IgD-negative memory B cell (primary cell): ENCODE measurements around the gene ACER2. TPM values are rescaled to one million over a fixed set of nuclear protein-coding genes. Genes with fewer than 3 reads are reported as not detected.
"Not testable (repeated sequence)": the region's sequence is repeated elsewhere in the genome, so short reads cannot be mapped to it uniquely, and the experiment has no call there.

Experiments used
- H3K27ac Mint-ChIP-seq, 3 donors: one replicate each; pipeline ENCODE4 v1.8.0; 2020 to 2022; ENCODE audit warnings: mild to moderate bottlenecking in 3 of 3, mixed read lengths in 3 of 3, moderate library complexity in 1 of 3
- H3K27me3 Mint-ChIP-seq: one replicate; pipeline ENCODE4 v1.8.0; 2021; ENCODE audit warnings: mixed read lengths
- H3K36me3 Mint-ChIP-seq: one replicate; pipeline ENCODE4 v1.8.0; 2020; ENCODE audit warnings: mild to moderate bottlenecking, mixed read lengths
- H3K4me1 Mint-ChIP-seq, 3 donors: one replicate each; pipeline ENCODE4 v1.8.0; 2020 to 2022; ENCODE audit warnings: mixed read lengths in 3 of 3, mild to moderate bottlenecking in 1 of 3
- H3K4me3 Mint-ChIP-seq, 4 donors: one replicate each; pipeline ENCODE4 v1.8.0; 2020 to 2022; ENCODE audit warnings: mild to moderate bottlenecking in 4 of 4, mixed read lengths in 4 of 4, moderate library complexity in 3 of 4
- H3K9me3 Mint-ChIP-seq, 3 donors: one replicate each; pipeline ENCODE4 v1.8.0; 2020 to 2021; ENCODE audit warnings: mixed read lengths in 3 of 3, mild to moderate bottlenecking in 1 of 3
- polyA plus RNA-seq: library from polyadenylated mRNA; unstranded; fragments of 300-500 nt; fragmentation: Illumina TruSeq; gene quantifications from one replicate; pipeline ENCODE4 v1.2.3, GENCODE V29; 2021

The ACER2 gene
- polyA plus RNA-seq, result 0.85 TPM

DNA sequence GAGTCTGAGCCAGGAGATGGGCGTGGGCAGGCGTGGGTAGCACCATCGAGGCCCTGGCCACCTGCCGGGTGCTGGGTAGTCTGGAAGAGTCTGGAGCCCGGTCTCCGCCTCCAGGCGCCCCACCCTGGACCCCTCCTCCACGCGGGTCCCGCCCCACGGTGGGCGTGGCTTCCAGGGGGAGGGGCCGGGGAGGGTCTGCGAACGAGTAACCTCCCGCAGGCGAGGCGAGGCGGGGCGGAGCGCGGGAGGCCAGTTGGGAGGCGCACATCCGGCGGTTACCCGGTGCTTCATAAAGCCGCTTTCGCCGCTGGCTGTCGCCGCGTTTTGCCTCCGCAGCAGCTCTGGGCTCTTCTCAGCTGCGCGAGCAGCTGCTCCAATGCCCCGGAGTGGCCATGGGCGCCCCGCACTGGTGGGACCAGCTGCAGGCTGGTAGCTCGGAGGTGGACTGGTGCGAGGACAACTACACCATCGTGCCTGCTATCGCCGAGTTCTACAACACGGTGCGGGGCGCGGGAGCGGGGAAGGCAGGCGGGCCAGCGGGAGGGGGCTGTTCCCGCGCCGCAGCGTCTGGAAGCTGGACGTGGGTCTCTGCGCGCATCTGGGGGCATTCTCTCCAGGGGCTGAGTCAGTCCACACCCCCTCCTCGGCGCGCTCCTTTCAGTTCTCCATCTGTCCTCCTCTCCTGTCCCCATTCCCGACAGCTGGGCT lies at the start of gene ACER2:
Gene ACER2, plus strand, starts transcription at position 317 of the 708 bp plus-strand sequence. Its CDS starts 76 bp downstream, at position 393.
- peaks cover 8 to 12% (median 10%) of the 10 kb centered on the region in 3 donors for H3K4me1 Mint-ChIP-seq
- no peaks in the 10 kb centered on the region for H3K27me3 Mint-ChIP-seq
- H3K36me3 Mint-ChIP-seq, result peaks cover 3% of the 10 kb centered on the region
- H3K27ac Mint-ChIP-seq, result peak within 1 kb of the TSS; percentile 7 to 69 (median 16)
- no peaks in the 10 kb centered on the region for H3K9me3 Mint-ChIP-seq
- H3K4me3 Mint-ChIP-seq, result peak within 1 kb of the TSS; percentile 86 to 97 (median 94)

DNA sequence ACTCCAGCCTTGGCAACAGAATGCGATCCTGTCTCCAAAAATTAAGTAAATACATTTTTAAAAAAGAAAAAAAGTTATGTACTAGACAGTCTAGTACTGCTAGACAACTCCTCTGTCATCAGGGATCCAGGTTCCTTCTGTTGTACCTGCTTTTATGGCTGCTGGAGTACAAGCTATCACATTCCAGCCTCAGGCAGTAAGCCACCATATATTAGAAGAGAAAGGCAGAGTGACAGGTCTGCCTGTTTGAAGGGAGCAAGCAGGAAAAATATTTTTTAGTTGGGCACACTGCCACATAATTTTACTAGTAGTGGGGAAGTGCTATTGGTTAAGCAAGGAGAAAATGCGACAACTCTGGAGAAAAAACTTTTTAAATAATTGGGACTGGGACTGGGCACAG lies 39.7 kb upstream of the ACER2 start:
- peaks cover 5 to 8% (median 6%) of the 10 kb centered on the region in 3 donors for H3K4me1 Mint-ChIP-seq
- no peaks in the 10 kb centered on the region for H3K27me3 Mint-ChIP-seq
- no peak overlapping the region for H3K27ac Mint-ChIP-seq
- H3K36me3 Mint-ChIP-seq, result peaks cover 4% of the 10 kb centered on the region
- H3K9me3 Mint-ChIP-seq, result no peaks in the 10 kb centered on the region
- no peak overlapping the region for H3K4me3 Mint-ChIP-seq

DNA sequence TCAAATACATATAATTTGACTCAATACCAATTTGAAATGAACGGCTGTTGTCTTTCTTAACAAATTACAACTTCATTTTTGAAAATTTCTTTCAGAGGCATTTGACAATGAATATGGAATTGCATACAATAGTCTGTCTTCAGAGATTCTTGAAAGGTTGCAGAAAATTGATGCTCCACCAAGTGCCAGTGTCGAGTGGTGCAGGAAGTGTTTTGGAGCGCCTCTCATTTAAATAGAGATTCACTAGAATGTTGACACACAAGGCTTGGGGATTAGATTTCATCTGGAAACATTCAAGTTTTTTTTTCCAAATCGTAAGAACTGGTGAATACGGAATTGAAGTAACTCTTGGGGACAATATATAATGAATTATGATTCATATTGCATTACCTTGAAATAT lies 36.9 kb upstream of the ACER2 start:
- H3K4me3 Mint-ChIP-seq, result no peak overlapping the region
- no peaks in the 10 kb centered on the region for H3K36me3 Mint-ChIP-seq
- peak overlapping the region in 2 of 3 donors; percentile 7 to 59 for H3K27ac Mint-ChIP-seq
- no peaks in the 10 kb centered on the region for H3K9me3 Mint-ChIP-seq
- H3K4me1 Mint-ChIP-seq, result peaks cover 0 to 5% (median 2%) of the 10 kb centered on the region in 3 donors
- no peaks in the 10 kb centered on the region for H3K27me3 Mint-ChIP-seq

DNA sequence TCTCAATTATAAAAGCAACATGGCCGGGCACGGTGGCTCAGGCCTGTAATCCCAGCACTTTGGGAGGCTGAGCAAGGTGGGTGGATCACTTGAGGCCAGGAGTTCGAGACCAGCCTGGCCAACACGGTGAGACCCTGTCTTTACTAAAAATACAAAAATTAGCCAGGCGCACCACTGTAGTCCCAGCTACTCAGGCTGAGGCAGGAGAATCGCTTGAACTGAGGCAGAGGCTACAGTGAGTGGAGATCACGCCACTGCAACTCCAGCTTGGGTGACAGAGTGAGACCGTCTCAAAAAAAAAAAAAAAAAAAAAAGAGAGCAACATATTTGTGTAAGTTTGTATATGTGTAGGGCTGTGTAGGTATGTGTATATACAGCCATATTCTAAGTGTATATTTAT lies 36.2 kb upstream of the ACER2 start:
- H3K27ac Mint-ChIP-seq, result peak overlapping the region in 2 of 3 donors; percentile 7 to 59
- H3K36me3 Mint-ChIP-seq, result no peaks in the 10 kb centered on the region

DNA sequence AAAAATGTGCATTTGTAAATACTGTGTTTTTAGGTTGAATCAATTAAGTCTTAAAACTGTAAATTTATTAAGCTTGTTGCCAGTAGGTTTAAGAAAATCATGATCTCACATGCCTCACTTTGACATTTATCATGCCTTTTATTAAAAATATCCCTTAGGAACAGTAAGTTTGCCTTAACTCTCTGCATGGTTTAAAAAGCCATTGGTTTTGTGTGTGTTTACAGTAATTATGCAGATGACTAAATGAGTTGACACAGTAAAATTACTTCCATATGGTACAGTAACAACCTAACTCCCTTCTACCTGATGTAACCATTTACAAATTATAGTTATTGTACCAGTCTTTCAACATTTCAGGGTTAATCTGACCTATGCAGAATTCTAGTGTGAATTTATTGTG lies 35.3 kb upstream of the ACER2 start:
- Mint-ChIP-seq H3K4me1 (peaks cover 7 to 14% (median 8%) of the 10 kb centered on the region in 3 donors), H3K4me3 (no peak overlapping the region), H3K27me3 (no peaks in the 10 kb centered on the region), H3K36me3 (no peaks in the 10 kb centered on the region), H3K9me3 (no peaks in the 10 kb centered on the region), H3K27ac (no peak overlapping the region)

More for the DNA sequence above, 36.2 kb upstream of the ACER2 start:
- H3K27me3 Mint-ChIP-seq, result no peaks in the 10 kb centered on the region
- no peaks in the 10 kb centered on the region for H3K9me3 Mint-ChIP-seq
- H3K4me1 Mint-ChIP-seq, result peaks cover 0 to 8% (median 2%) of the 10 kb centered on the region in 3 donors
- H3K4me3 Mint-ChIP-seq, result no peak overlapping the region

DNA sequence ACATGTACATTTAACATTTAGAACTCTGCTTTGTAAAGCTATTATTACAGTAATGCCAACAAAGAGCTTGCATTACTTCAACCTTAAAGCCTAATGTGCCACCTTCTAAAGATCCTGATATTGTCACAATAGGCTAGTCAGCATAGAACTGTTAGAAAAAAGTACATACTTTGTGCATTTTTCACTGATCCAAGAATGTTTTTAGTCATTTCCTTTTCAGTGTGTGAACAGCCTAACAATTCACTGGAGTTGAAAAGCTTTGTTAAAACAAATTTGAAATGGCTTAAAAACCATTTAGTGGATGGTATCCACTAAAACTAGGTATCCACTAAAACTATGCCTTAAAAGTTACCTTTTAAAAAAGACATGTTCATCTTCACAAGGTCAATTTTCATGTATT lies 33.3 kb upstream of the ACER2 start:
- Mint-ChIP-seq H3K9me3 (no peaks in the 10 kb centered on the region), H3K36me3 (no peaks in the 10 kb centered on the region), H3K27me3 (no peaks in the 10 kb centered on the region), H3K4me1 (peaks cover 18 to 29% (median 23%) of the 10 kb centered on the region in 3 donors), H3K4me3 (no peak overlapping the region), H3K27ac (peak overlapping the region in 2 of 3 donors; percentile 6 to 69)

DNA sequence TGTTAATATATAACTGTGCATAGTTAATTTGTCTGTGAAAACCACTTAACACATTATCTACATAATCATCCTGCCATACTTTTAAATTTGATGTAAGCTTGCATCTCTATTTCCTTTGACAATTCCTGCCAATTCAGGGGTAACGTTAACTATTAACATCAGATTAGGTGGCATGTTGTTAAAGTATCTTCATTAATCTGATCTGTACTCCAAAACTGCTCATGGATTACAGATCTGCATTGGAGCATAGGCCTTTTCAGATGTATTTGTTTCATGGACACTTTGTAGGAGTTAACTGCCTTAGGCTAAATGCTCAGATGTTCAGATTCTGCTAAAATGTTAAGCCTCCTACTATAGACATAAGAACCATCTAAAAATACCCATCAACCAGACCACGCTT lies 31.9 kb upstream of the ACER2 start:
- Mint-ChIP-seq H3K27me3 (no peaks in the 10 kb centered on the region), H3K4me1 (peaks cover 20 to 35% (median 23%) of the 10 kb centered on the region in 3 donors), H3K36me3 (no peaks in the 10 kb centered on the region), H3K27ac (peak overlapping the region in 2 of 3 donors; percentile 19 to 54), H3K9me3 (no peaks in the 10 kb centered on the region), H3K4me3 (peak overlapping the region in 1 of 4 donors; percentile 7)

DNA sequence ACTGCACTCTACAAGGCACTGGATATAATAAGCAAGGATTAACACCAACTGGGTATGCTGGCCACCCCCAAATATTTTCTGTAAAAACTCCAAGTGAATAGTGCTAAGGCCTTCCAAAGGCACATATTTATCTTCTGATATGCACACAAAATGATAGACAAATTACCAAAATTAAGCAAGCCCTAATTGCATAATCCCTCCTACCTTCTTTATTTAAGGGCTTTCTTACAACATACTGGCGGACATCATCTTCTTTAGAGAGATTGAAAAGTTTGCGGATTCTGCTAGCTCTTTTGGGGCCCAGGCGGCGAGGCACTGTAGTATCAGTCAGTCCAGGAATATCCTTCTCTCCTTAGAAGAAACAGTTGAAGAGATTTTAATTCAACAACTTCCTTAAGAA lies 30.6 kb upstream of the ACER2 start:
- Mint-ChIP-seq H3K4me3 (peak overlapping the region; percentile 88 to 98 (median 96)), H3K9me3 (no peaks in the 10 kb centered on the region), H3K4me1 (peaks cover 20 to 35% (median 23%) of the 10 kb centered on the region in 3 donors), H3K36me3 (no peaks in the 10 kb centered on the region), H3K27ac (peak overlapping the region; percentile 13 to 99 (median 86)), H3K27me3 (no peaks in the 10 kb centered on the region)

DNA sequence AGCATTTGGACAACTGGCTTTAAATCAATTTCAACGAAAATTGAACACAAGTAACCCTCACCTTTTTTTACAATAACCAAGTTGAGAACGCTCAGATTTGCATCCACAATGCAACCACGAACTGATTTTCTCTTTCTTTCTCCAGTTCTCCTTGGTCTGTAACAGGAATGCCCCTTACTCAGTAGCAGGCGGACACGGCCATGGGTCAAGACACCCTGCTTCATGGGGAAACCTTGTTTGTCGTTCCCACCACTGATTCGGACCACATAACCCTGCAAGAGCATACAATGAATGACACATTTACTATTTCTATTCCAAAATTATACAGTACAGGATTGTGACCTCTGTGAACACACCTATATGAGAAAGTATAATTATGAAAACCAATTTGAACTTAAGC lies 30.2 kb upstream of the ACER2 start:
- Mint-ChIP-seq H3K27ac (peak overlapping the region; percentile 86 to 99 (median 98)), H3K4me3 (peak overlapping the region; percentile 88 to 98 (median 96)), H3K27me3 (no peaks in the 10 kb centered on the region), H3K4me1 (peaks cover 20 to 35% (median 23%) of the 10 kb centered on the region in 3 donors), H3K36me3 (no peaks in the 10 kb centered on the region), H3K9me3 (no peaks in the 10 kb centered on the region)

DNA sequence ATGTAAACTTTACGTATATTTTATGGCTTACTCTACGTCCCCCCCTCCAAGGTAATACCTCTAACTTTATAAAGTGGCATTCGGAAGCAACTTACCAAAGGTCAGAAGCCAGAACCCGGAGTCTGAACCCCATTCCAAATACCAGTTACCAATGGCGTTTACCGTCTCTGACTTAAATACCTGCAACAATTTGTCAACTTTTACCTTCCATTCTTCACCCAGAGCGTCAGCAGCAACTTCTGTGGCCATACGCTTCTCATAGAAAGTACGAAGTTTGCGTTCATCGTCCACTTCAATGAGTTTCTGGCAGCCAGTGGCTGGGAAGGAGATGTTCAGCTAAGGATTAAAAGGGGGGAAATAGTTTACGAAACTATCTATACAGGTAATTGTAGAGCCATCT lies 29.5 kb upstream of the ACER2 start:
- Mint-ChIP-seq H3K27me3 (no peaks in the 10 kb centered on the region), H3K4me3 (peak overlapping the region; percentile 88 to 98 (median 96)), H3K9me3 (no peaks in the 10 kb centered on the region), H3K4me1 (peaks cover 20 to 35% (median 23%) of the 10 kb centered on the region in 3 donors), H3K27ac (peak overlapping the region; percentile 86 to 99 (median 98)), H3K36me3 (no peaks in the 10 kb centered on the region)

DNA sequence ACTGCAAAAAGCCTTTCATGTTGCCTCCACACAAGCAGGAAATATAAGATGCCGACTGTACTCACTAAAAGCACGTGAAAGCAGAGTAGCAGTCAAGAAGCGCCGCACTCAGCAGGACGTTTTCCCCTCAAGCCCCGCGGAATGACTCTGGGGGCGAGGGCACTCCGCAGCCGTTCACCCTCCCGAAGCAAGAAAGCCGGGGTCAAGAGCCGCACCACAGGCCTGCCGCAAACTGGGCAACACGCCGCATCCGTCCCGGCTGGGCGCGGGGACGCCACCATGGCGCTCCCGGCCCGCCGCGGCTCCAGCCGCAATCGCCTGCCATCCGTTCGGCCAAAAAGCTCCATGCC lies 29.1 kb upstream of the ACER2 start:
- no peaks in the 10 kb centered on the region for H3K36me3 Mint-ChIP-seq
- no peaks in the 10 kb centered on the region for H3K9me3 Mint-ChIP-seq
- H3K27me3 Mint-ChIP-seq, result no peaks in the 10 kb centered on the region
- H3K4me3 Mint-ChIP-seq, result peak overlapping the region; percentile 88 to 98 (median 96)
- peaks cover 20 to 35% (median 23%) of the 10 kb centered on the region in 3 donors for H3K4me1 Mint-ChIP-seq
- peak overlapping the region; percentile 86 to 99 (median 98) for H3K27ac Mint-ChIP-seq

DNA sequence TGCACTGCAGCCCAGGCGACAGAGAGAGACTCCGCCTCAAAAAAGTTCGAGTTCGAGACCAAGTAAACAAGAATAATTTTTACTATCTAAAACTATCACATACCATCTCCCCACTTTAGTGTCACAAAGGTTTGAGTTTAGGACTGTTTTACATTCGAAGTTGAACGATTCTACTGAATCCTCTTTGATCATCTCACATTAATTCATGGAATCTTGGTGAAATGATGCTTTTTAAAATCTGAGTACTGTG lies 28.1 kb upstream of the ACER2 start:
- peak overlapping the region; percentile 88 to 98 (median 96) for H3K4me3 Mint-ChIP-seq
- no peaks in the 10 kb centered on the region for H3K9me3 Mint-ChIP-seq
- H3K36me3 Mint-ChIP-seq, result no peaks in the 10 kb centered on the region
- peak overlapping the region; percentile 86 to 99 (median 98) for H3K27ac Mint-ChIP-seq
- H3K27me3 Mint-ChIP-seq, result no peaks in the 10 kb centered on the region
- H3K4me1 Mint-ChIP-seq, result peaks cover 20 to 35% (median 23%) of the 10 kb centered on the region in 3 donors

DNA sequence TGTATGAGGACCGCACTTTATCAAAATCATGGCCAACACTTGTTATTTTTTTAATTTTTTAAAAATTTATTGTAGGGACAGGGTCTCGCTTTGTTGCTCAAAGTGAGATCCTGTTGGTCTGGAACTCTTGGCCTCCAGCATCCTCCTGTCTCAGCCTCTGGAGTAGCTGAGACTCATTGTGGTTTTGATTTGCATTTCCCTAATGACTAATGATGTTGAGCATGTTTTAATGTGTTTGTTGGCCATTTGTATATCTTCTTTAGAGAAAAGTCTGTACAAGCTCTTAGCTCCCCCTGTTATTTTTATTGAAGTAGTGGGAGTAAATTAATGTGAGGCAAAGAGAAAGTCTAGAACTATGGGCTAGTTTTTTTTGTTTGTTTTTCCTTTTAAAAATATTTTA lies 27.2 kb upstream of the ACER2 start:
- Mint-ChIP-seq H3K27ac (peak overlapping the region in 1 of 3 donors; percentile 86), H3K27me3 (no peaks in the 10 kb centered on the region), H3K36me3 (no peaks in the 10 kb centered on the region), H3K4me3 (peak overlapping the region in 2 of 4 donors; percentile 14 to 68), H3K9me3 (no peaks in the 10 kb centered on the region), H3K4me1 (peaks cover 18 to 32% (median 23%) of the 10 kb centered on the region in 3 donors)

DNA sequence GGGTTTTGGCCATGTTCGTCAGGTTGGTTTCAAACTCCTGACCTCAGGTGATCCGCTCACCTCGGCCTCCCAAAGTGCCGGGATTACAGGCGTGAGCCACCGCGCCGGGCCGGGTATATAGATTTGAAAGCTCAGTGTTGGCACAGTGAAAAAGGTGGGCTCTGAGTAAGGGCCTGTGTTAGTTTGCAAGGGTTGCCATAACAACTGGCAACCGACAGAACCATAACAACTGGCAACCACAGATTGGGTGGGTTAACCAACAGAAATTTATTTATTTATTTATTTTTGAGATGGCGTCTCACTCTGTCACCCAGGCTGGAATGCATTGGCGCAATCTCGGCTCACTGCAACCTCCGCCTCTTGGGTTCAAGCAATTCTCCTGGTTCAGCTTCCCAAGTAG lies 23.6 kb upstream of the ACER2 start:
- H3K27me3 Mint-ChIP-seq, H3K27ac Mint-ChIP-seq, H3K9me3 Mint-ChIP-seq, H3K4me3 Mint-ChIP-seq, H3K4me1 Mint-ChIP-seq, H3K36me3 Mint-ChIP-seq: not testable (repeated sequence)

DNA sequence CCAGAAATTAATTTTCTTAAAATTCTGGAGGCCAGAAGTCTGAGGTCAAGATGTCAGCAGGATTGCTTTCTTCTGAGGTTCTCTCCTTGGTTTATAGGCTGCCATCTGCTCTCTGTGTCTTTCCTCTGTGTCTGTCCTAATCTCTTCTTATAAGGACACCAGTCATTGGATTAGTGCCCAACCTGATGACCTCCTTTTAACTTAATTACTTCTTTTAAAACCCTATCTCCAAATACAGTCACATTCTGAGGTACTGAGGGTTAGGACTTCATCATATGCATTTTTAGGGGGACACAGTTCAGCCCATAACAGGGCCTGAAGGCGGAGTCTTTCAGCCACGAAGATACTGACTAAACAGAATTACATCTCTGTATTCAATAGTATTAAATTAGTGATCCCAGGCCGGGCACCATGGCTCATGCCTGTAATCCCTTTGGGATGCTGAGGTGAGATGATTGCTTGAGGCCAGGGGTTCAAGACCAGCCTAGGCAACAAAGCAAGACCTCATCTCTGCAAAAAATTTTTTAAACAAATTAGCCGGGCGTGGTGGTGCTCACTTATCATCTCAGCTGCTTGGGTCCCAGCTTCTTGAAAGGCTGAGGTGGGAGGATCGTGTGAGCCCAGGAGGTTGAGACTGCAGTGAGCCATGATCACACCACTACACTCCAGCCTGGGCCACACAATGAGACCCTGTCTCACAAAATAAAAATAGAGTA lies 22.9 kb upstream of the ACER2 start:
- H3K4me1 Mint-ChIP-seq, result peaks cover 0 to 4% (median 2%) of the 10 kb centered on the region in 3 donors
- H3K9me3 Mint-ChIP-seq, result no peaks in the 10 kb centered on the region
- peaks cover 4% of the 10 kb centered on the region for H3K27me3 Mint-ChIP-seq
- peak overlapping the region in 1 of 4 donors; percentile 29 for H3K4me3 Mint-ChIP-seq
- H3K27ac Mint-ChIP-seq, result no peak overlapping the region
- no peaks in the 10 kb centered on the region for H3K36me3 Mint-ChIP-seq
